ENCODE data around the gene ZNF584. TPM values are rescaled to one million over a fixed set of nuclear protein-coding genes. Genes with fewer than 3 reads are reported as not detected.
"Not testable (repeated sequence)": the region's sequence is repeated elsewhere in the genome, so short reads cannot be mapped to it uniquely, and the experiment has no call there.

ZNF584 gene
- total and polyA plus RNA-seq, 2 donors (not counting 3 experiments of a cell fraction or from before 2014, with no cell fraction given), result 5.9 to 12.4 TPM

DNA sequence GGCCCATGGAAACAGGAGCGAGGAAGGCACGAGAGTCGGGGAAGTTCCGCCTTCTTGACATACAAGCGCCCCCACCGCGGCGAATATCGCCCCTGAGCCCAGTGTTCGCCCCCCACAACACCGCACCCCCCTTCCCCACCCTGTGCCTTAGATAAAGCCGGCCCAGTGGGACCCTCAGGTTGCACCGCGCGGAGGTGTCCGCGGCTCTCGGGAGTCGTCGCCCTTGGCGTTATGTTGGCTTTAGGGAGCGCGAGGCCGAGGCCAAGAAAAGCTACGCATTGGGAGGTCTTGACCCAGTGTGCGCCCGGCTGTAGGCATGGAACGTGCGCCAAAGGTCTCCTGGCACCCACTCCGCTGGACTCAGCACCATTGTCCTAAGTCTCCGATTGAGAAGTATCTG lies 32.1 kb downstream of the ZNF584 start:
- BruUV-seq (replicated peaks), result TSS peak; percentile 89
- intact Hi-C loops (cut with micrococcal nuclease), result loop anchor here (1.0 to 2.0 kb wide), 3 partner anchors 11 to 114 kb away; partner anchors contain the start of genes ZNF324B, ZNF584 and ZSCAN22
- Histone ChIP-seq H3K27me3 (ENCODE audit: control insufficient read depth in 2 of 2, insufficient read depth in 2 of 2, low read length in 2 of 2) (peaks cover 0 to 2% of the 10 kb centered on the region in 2 experiments), H3K27ac (ENCODE audit: insufficient read depth, low read depth, low read length) (no peak overlapping the region), H3K4me2 (ENCODE audit: insufficient read depth, low read length) (peak overlapping the region; percentile 27), H3K9me1 (replicated peaks; ENCODE audit: control insufficient read depth, extremely low read depth, insufficient read depth, low read length) (no peaks in the 10 kb centered on the region), H2AFZ (ENCODE audit: low read depth, low read length) (peak overlapping the region; percentile 80), H3K9ac (replicated peaks; ENCODE audit: extremely low read depth, insufficient read depth, low read length) (no peak overlapping the region), H3K79me2 (ENCODE audit: control insufficient read depth, insufficient read depth, low read length) (no peaks in the 10 kb centered on the region), H3K4me3 (replicated peaks in 1 of 3; ENCODE audit: insufficient read depth in 1 of 3, low read depth in 1 of 3, low read length in 3 of 3) (peak overlapping the region; percentile 0 to 58 (median 45)), H3K9me3 (replicated peaks; ENCODE audit: control insufficient read depth, insufficient read depth, low read length) (no peaks in the 10 kb centered on the region), H3K36me3 (ENCODE audit: control insufficient read depth in 2 of 2, extremely low read depth in 1 of 2, insufficient read depth in 2 of 2, low read length in 2 of 2) (peaks cover 3 to 5% of the 10 kb centered on the region in 2 experiments), H4K20me1 (replicated peaks; ENCODE audit: control insufficient read depth, extremely low read depth, insufficient read depth, low read length) (no peaks in the 10 kb centered on the region), H3K4me1 (ENCODE audit: control insufficient read depth, extremely low read depth, insufficient read depth, low read length) (peaks cover 7% of the 10 kb centered on the region)
- CTCF ChIA-PET, result interaction anchor here (1.0 kb wide), 2 partner anchors 10 to 11 kb away, joined by 3 read pairs; partner anchors contain the start of gene ZNF324B
- FAIRE-seq, result no peak
- no peak for DNase-seq (ENCODE audit: low read depth, low spot score)
- POLR2A ChIA-PET, result interaction anchor here (1.0 kb wide), 2 partner anchors 32 to 257 kb away, joined by 3 read pairs; partner anchors contain the start of genes ZNF274 and ZNF584
- dilution Hi-C loops (cut with MboI; ENCODE audit: extremely low pct_ligation_motif_present, low sequenced_read_pairs), result no loop called here
- TF ChIP-seq POLR2AphosphoS5 (IDR thresholded peaks at IDR 0.05; ENCODE audit: insufficient read depth, low read depth, low read length) (no peak), MAX (IDR thresholded peaks at IDR 0.05; ENCODE audit: insufficient read depth, insufficient read length) (no peak), FOS (IDR thresholded peaks at IDR 0.05; ENCODE audit: borderline replicate concordance, insufficient read depth, low read length) (no peak), EZH2 (IDR thresholded peaks at IDR 0.05; ENCODE audit: borderline replicate concordance, low read depth, low read length, severe bottlenecking) (no peak), JUN (IDR thresholded peaks at IDR 0.05; ENCODE audit: borderline replicate concordance, insufficient read depth, insufficient read length, low read depth) (no peak), GATA2 (IDR thresholded peaks at IDR 0.05; ENCODE audit: insufficient read depth, insufficient read length, low read depth, low read length) (no peak), POLR2A (IDR thresholded peaks at IDR 0.05; ENCODE audit: low read depth, low read length) (no peak), MYC (IDR thresholded peaks at IDR 0.05; ENCODE audit: low read depth, low read length) (no peak)
- TF ChIP-seq, protein P1, sequence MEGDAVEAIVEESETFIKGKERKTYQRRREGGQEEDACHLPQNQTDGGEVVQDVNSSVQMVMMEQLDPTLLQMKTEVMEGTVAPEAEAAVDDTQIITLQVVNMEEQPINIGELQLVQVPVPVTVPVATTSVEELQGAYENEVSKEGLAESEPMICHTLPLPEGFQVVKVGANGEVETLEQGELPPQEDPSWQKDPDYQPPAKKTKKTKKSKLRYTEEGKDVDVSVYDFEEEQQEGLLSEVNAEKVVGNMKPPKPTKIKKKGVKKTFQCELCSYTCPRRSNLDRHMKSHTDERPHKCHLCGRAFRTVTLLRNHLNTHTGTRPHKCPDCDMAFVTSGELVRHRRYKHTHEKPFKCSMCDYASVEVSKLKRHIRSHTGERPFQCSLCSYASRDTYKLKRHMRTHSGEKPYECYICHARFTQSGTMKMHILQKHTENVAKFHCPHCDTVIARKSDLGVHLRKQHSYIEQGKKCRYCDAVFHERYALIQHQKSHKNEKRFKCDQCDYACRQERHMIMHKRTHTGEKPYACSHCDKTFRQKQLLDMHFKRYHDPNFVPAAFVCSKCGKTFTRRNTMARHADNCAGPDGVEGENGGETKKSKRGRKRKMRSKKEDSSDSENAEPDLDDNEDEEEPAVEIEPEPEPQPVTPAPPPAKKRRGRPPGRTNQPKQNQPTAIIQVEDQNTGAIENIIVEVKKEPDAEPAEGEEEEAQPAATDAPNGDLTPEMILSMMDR (IDR thresholded peaks at IDR 0.05; ENCODE audit: extremely low read depth in 1 of 2, insufficient read depth in 1 of 2, low read depth in 1 of 2, low read length in 2 of 2), result no peak

GRCh38 chr19:58442986-58443385 lies 34.5 kb downstream of the ZNF584 start:
- H3K4me1 ChIP-seq (ENCODE audit: control insufficient read depth, extremely low read depth, insufficient read depth, low read length); H3K4me3 ChIP-seq (replicated peaks in 1 of 3; ENCODE audit: insufficient read depth in 1 of 3, low read depth in 1 of 3, low read length in 3 of 3); H3K9me1 ChIP-seq (replicated peaks; ENCODE audit: control insufficient read depth, extremely low read depth, insufficient read depth, low read length); H3K27ac ChIP-seq (ENCODE audit: insufficient read depth, low read depth, low read length); H2AFZ ChIP-seq (ENCODE audit: low read depth, low read length); intact Hi-C loops (cut with micrococcal nuclease); FAIRE-seq; POLR2A ChIA-PET; H3K79me2 ChIP-seq (ENCODE audit: control insufficient read depth, insufficient read depth, low read length); H3K36me3 ChIP-seq (ENCODE audit: control insufficient read depth in 2 of 2, extremely low read depth in 1 of 2, insufficient read depth in 2 of 2, low read length in 2 of 2); H3K4me2 ChIP-seq (ENCODE audit: insufficient read depth, low read length); H3K27me3 ChIP-seq (ENCODE audit: control insufficient read depth in 2 of 2, insufficient read depth in 2 of 2, low read length in 2 of 2); CTCF ChIA-PET; DNase-seq (ENCODE audit: low read depth, low spot score); H3K9ac ChIP-seq (replicated peaks; ENCODE audit: extremely low read depth, insufficient read depth, low read length); dilution Hi-C loops (cut with MboI; ENCODE audit: extremely low pct_ligation_motif_present, low sequenced_read_pairs); BruUV-seq (replicated peaks); H3K9me3 ChIP-seq (replicated peaks; ENCODE audit: control insufficient read depth, insufficient read depth, low read length); H4K20me1 ChIP-seq (replicated peaks; ENCODE audit: control insufficient read depth, extremely low read depth, insufficient read depth, low read length): not testable (repeated sequence)

GRCh38 chr19:58448860-58449259 lies 40.4 kb downstream of the ZNF584 start:
- H3K79me2 ChIP-seq (ENCODE audit: control insufficient read depth, insufficient read depth, low read length); H3K9ac ChIP-seq (replicated peaks; ENCODE audit: extremely low read depth, insufficient read depth, low read length); H3K4me3 ChIP-seq (replicated peaks in 1 of 3; ENCODE audit: insufficient read depth in 1 of 3, low read depth in 1 of 3, low read length in 3 of 3); H4K20me1 ChIP-seq (replicated peaks; ENCODE audit: control insufficient read depth, extremely low read depth, insufficient read depth, low read length); H3K9me3 ChIP-seq (replicated peaks; ENCODE audit: control insufficient read depth, insufficient read depth, low read length); POLR2A ChIA-PET; H2AFZ ChIP-seq (ENCODE audit: low read depth, low read length); CTCF ChIA-PET; dilution Hi-C loops (cut with MboI; ENCODE audit: extremely low pct_ligation_motif_present, low sequenced_read_pairs); H3K9me1 ChIP-seq (replicated peaks; ENCODE audit: control insufficient read depth, extremely low read depth, insufficient read depth, low read length); DNase-seq (ENCODE audit: low read depth, low spot score); intact Hi-C loops (cut with micrococcal nuclease); FAIRE-seq; H3K27ac ChIP-seq (ENCODE audit: insufficient read depth, low read depth, low read length); H3K36me3 ChIP-seq (ENCODE audit: control insufficient read depth in 2 of 2, extremely low read depth in 1 of 2, insufficient read depth in 2 of 2, low read length in 2 of 2); H3K4me1 ChIP-seq (ENCODE audit: control insufficient read depth, extremely low read depth, insufficient read depth, low read length); H3K4me2 ChIP-seq (ENCODE audit: insufficient read depth, low read length); BruUV-seq (replicated peaks); H3K27me3 ChIP-seq (ENCODE audit: control insufficient read depth in 2 of 2, insufficient read depth in 2 of 2, low read length in 2 of 2): not testable (repeated sequence)

Data from endothelial cell of umbilical vein (primary cell).